ENCODE measurements around the gene UBA5. TPM values are rescaled to one million over a fixed set of nuclear protein-coding genes. Genes with fewer than 3 reads are reported as not detected.
A peak's percentile ranks its signal among the peaks of the same experiment; 100 is the strongest.

UBA5 gene
- total RNA-seq, 2 experiments from 2014 or later: 68.9 to 77.6 TPM

GRCh38 chr3:132662212-132662611 is 2.1 kb downstream of the UBA5 start:
- no peaks in the 10 kb centered on the region for H3K9me3 Mint-ChIP-seq
- no peak overlapping the region for H3K27ac Mint-ChIP-seq
- H3K4me3 Mint-ChIP-seq: peak overlapping the region; percentile 94
- no peak for DNase-seq
- H3K4me1 Mint-ChIP-seq: peaks cover 50% of the 10 kb centered on the region
- H3K27me3 Mint-ChIP-seq: no peaks in the 10 kb centered on the region
- peaks cover 18% of the 10 kb centered on the region for H3K36me3 Mint-ChIP-seq

- Mint-ChIP-seq H3K4me3 (no peak overlapping the region), H3K4me1 (peaks cover 50% of the 10 kb centered on the region), H3K36me3 (peaks cover 19% of the 10 kb centered on the region), H3K9me3 (no peaks in the 10 kb centered on the region), H3K27me3 (no peaks in the 10 kb centered on the region), H3K27ac (no peak overlapping the region)
- DNase-seq: no peak
Observed at GRCh38 chr3:132665230-132665745, 5.2 kb downstream of the UBA5 start.

GRCh38 chr3:132669256-132669777 is 9.2 kb downstream of the UBA5 start:
- Mint-ChIP-seq H3K27ac (no peak overlapping the region), H3K27me3 (no peaks in the 10 kb centered on the region), H3K4me1 (peaks cover 26% of the 10 kb centered on the region), H3K4me3 (no peak overlapping the region), H3K9me3 (no peaks in the 10 kb centered on the region), H3K36me3 (peaks cover 6% of the 10 kb centered on the region)
- DNase-seq: no peak

- no peak overlapping the region for H3K4me3 Mint-ChIP-seq
- no peak overlapping the region for H3K27ac Mint-ChIP-seq
- H3K9me3 Mint-ChIP-seq: no peaks in the 10 kb centered on the region
- H3K4me1 Mint-ChIP-seq: no peaks in the 10 kb centered on the region
- peaks cover 6% of the 10 kb centered on the region for H3K36me3 Mint-ChIP-seq
- H3K27me3 Mint-ChIP-seq: no peaks in the 10 kb centered on the region
- no peak for DNase-seq
Observed at GRCh38 chr3:132675408-132675807, 15.3 kb downstream of the UBA5 start.

- Mint-ChIP-seq H3K9me3 (no peaks in the 10 kb centered on the region), H3K36me3 (peaks cover 12% of the 10 kb centered on the region), H3K4me1 (no peaks in the 10 kb centered on the region), H3K4me3 (no peak overlapping the region), H3K27ac (no peak overlapping the region), H3K27me3 (no peaks in the 10 kb centered on the region)
- DNase-seq: no peak
Observed at GRCh38 chr3:132679911-132680310, 19.8 kb downstream of the UBA5 start.

GRCh38 chr3:132681421-132681820 is 21.3 kb downstream of the UBA5 start:
- Mint-ChIP-seq H3K4me3 (no peak overlapping the region), H3K4me1 (no peaks in the 10 kb centered on the region), H3K27me3 (no peaks in the 10 kb centered on the region), H3K27ac (no peak overlapping the region), H3K9me3 (no peaks in the 10 kb centered on the region), H3K36me3 (peaks cover 12% of the 10 kb centered on the region)
- no peak for DNase-seq

GRCh38 chr3:132682201-132682600 is 22.1 kb downstream of the UBA5 start:
- H3K27me3 Mint-ChIP-seq: no peaks in the 10 kb centered on the region
- DNase-seq: no peak
- peaks cover 12% of the 10 kb centered on the region for H3K36me3 Mint-ChIP-seq
- peak overlapping the region; percentile 8 for H3K27ac Mint-ChIP-seq
- H3K4me3 Mint-ChIP-seq: no peak overlapping the region
- no peaks in the 10 kb centered on the region for H3K9me3 Mint-ChIP-seq
- no peaks in the 10 kb centered on the region for H3K4me1 Mint-ChIP-seq

GRCh38 chr3:132690040-132690439 is 29.9 kb downstream of the UBA5 start:
- Mint-ChIP-seq H3K4me1 (peaks cover 2% of the 10 kb centered on the region), H3K36me3 (no peaks in the 10 kb centered on the region), H3K4me3 (no peak overlapping the region), H3K9me3 (no peaks in the 10 kb centered on the region), H3K27me3 (no peaks in the 10 kb centered on the region), H3K27ac (no peak overlapping the region)
- DNase-seq: no peak

- no peak for DNase-seq
- Mint-ChIP-seq H3K36me3 (peaks cover 8% of the 10 kb centered on the region), H3K27me3 (no peaks in the 10 kb centered on the region)
Observed at GRCh38 chr3:132694991-132695390, 34.9 kb downstream of the UBA5 start.

GRCh38 chr3:132695422-132695821 is 35.3 kb downstream of the UBA5 start:
- no peaks in the 10 kb centered on the region for H3K9me3 Mint-ChIP-seq
- H3K36me3 Mint-ChIP-seq: peaks cover 8% of the 10 kb centered on the region
- H3K27me3 Mint-ChIP-seq: no peaks in the 10 kb centered on the region
- no peak overlapping the region for H3K27ac Mint-ChIP-seq
- H3K4me1 Mint-ChIP-seq: peaks cover 6% of the 10 kb centered on the region
- H3K4me3 Mint-ChIP-seq: no peak overlapping the region
- no peak for DNase-seq

More at GRCh38 chr3:132694991-132695390, 34.9 kb downstream of the UBA5 start:
- Mint-ChIP-seq H3K4me1 (peaks cover 6% of the 10 kb centered on the region), H3K9me3 (no peaks in the 10 kb centered on the region), H3K4me3 (no peak overlapping the region), H3K27ac (no peak overlapping the region)

- no peak for DNase-seq
- Mint-ChIP-seq H3K27me3 (no peaks in the 10 kb centered on the region), H3K36me3 (peaks cover 19% of the 10 kb centered on the region), H3K4me3 (no peak overlapping the region), H3K27ac (no peak overlapping the region), H3K4me1 (peaks cover 5% of the 10 kb centered on the region), H3K9me3 (no peaks in the 10 kb centered on the region)
Observed at GRCh38 chr3:132703733-132704132, 43.6 kb downstream of the UBA5 start.

- Mint-ChIP-seq H3K27me3 (no peaks in the 10 kb centered on the region), H3K27ac (no peak overlapping the region), H3K4me3 (no peak overlapping the region), H3K36me3 (peaks cover 17% of the 10 kb centered on the region), H3K9me3 (no peaks in the 10 kb centered on the region), H3K4me1 (peaks cover 4% of the 10 kb centered on the region)
- DNase-seq: no peak
Observed at GRCh38 chr3:132709761-132710160, 49.6 kb downstream of the UBA5 start.

GRCh38 chr3:132710311-132710710 is 50.2 kb downstream of the UBA5 start:
- Mint-ChIP-seq H3K27me3 (no peaks in the 10 kb centered on the region), H3K4me1 (peaks cover 3% of the 10 kb centered on the region), H3K9me3 (no peaks in the 10 kb centered on the region), H3K36me3 (peaks cover 17% of the 10 kb centered on the region), H3K27ac (no peak overlapping the region), H3K4me3 (no peak overlapping the region)
- DNase-seq: no peak

- no peaks in the 10 kb centered on the region for H3K27me3 Mint-ChIP-seq
Observed at GRCh38 chr3:132713977-132714727, 54.0 kb downstream of the UBA5 start.

GRCh38 chr3:132716372-132716771 is 56.2 kb downstream of the UBA5 start:
- H3K27me3 Mint-ChIP-seq: no peaks in the 10 kb centered on the region
- peaks cover 36% of the 10 kb centered on the region for H3K4me1 Mint-ChIP-seq
- no peak for DNase-seq
- no peaks in the 10 kb centered on the region for H3K9me3 Mint-ChIP-seq
- no peak overlapping the region for H3K4me3 Mint-ChIP-seq
- H3K27ac Mint-ChIP-seq: no peak overlapping the region
- H3K36me3 Mint-ChIP-seq: peaks cover 26% of the 10 kb centered on the region

More at GRCh38 chr3:132713977-132714727, 54.0 kb downstream of the UBA5 start:
- H3K4me3 Mint-ChIP-seq: no peak overlapping the region
- H3K4me1 Mint-ChIP-seq: peaks cover 25% of the 10 kb centered on the region
- no peaks in the 10 kb centered on the region for H3K9me3 Mint-ChIP-seq
- DNase-seq: no peak
- H3K36me3 Mint-ChIP-seq: peaks cover 18% of the 10 kb centered on the region
- H3K27ac Mint-ChIP-seq: no peak overlapping the region

- Mint-ChIP-seq H3K9me3 (no peaks in the 10 kb centered on the region), H3K4me3 (peak overlapping the region; percentile 93), H3K27me3 (no peaks in the 10 kb centered on the region), H3K4me1 (peaks cover 46% of the 10 kb centered on the region), H3K36me3 (peaks cover 22% of the 10 kb centered on the region), H3K27ac (no peak overlapping the region)
- no peak for DNase-seq
Observed at GRCh38 chr3:132720228-132720627, 60.1 kb downstream of the UBA5 start.

Measured in activated naive CD8-positive, alpha-beta T cell treated with anti-CD3 and anti-CD28 coated beads for 36 hours (primary cell).